Measurements from ENCODE around the gene OR52L1.

Gene OR52L1

GRCh38 chr11:5940748-5941147 is 46.0 kb downstream of the OR52L1 start:
- DNase-seq (ENCODE audit: low read depth in 2 of 2): no peak

DNA sequence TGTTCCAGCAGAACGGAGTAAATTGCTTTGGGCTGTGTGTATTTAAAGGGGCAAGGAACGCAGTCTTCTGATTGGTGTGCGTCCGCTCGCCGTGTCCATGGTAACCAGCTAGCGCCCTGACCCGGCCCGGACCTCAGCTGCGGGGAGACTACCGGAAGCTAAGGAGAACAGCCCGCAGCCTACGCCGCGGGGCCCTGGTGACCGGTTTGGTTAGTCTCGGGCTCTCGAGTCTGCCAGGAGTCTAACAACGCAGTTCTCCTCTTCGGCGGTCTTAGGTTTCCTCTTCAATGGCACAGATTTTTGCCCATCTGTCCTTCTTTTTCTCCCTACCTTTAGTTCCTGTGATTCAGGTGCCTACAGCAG is 48.2 kb downstream of the OR52L1 start:
- DNase-seq (ENCODE audit: low read depth in 2 of 2): no peak

- no peak for DNase-seq (ENCODE audit: low read depth in 2 of 2)
Observed at GRCh38 chr11:5937868-5938602, 48.8 kb downstream of the OR52L1 start.
